Eye (tissue), 1 donor: ENCODE data around the gene ANKRD44.

Experiments
- DNase-seq: peaks from one replicate; pipeline ENCODE4 v3.0.0-alpha.2; 2015

Gene ANKRD44

GRCh38 chr2:197137826-197138477 lies 172.6 kb downstream of the ANKRD44 start:
- DNase-seq: no peak

DNA sequence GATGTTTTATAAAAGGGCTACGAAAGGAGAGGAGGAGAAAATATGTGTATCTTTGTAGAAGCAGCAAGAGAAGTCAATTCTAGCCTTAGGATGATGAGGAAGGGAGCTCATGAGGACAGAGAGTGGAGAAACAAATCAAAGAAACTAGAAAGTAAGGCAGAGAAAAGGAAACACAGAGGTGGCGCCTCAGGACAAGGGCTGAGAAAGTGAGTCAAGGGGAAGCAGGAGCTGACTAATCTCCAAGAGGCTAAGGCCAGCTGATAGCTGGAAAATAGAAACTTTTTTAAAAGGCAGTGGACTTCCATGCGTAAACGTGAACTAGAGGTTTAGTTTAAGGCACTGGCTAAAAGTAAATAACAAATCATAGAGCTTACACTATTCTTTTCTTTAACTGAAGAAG lies 173.3 kb downstream of the ANKRD44 start:
- DNase-seq: no peak

DNA sequence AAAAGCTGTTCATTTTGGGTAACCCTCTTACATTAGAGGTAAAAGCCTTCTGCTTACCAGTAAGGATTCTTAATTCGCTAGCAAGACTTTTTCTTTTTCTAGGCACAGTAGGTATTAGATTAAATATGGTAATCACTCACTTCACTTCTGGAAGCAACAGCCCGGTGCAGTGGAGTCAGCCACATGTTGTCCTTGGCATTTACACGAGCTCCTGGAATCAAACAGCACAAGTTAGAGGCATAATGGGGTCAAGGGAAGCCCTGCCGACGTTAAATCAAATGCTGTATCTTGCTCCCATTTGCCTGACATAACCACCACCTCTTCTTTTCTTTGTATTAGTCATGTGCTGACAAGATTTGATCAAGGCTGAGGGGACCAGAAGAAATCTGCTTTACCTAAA lies 174.1 kb downstream of the ANKRD44 start:
- DNase-seq: no peak

- DNase-seq: no peak
Measured at GRCh38 chr2:197135806-197136205, 174.8 kb downstream of the ANKRD44 start.

DNA sequence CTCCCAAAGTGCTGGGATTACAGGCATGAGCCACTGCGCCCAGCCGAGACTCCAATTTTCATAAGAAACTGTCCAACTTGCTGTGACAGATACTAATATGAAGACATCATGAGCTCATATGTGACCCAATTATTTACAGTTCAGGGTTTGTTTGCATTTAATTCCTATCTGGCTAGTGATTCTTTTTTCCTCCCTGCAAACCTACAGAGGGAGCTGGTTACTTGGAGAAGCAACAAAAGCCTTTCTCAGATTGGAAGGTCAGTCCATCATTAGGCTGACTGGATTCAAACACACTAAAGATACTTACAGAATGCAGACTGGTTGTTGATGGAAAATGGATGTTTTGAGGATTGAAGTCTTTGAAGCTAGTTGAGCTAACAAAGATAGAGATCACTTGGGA lies 176.4 kb downstream of the ANKRD44 start:
- DNase-seq: no peak

GRCh38 chr2:197131558-197131855 lies 179.1 kb downstream of the ANKRD44 start:
- DNase-seq: no peak

GRCh38 chr2:197130318-197130717 lies 180.3 kb downstream of the ANKRD44 start:
- DNase-seq: no peak

GRCh38 chr2:197128897-197129296 lies 181.7 kb downstream of the ANKRD44 start:
- no peak for DNase-seq

- DNase-seq: no peak
Measured at GRCh38 chr2:197128126-197128525, 182.5 kb downstream of the ANKRD44 start.

GRCh38 chr2:197126630-197127352 lies 183.8 kb downstream of the ANKRD44 start:
- no peak for DNase-seq

DNA sequence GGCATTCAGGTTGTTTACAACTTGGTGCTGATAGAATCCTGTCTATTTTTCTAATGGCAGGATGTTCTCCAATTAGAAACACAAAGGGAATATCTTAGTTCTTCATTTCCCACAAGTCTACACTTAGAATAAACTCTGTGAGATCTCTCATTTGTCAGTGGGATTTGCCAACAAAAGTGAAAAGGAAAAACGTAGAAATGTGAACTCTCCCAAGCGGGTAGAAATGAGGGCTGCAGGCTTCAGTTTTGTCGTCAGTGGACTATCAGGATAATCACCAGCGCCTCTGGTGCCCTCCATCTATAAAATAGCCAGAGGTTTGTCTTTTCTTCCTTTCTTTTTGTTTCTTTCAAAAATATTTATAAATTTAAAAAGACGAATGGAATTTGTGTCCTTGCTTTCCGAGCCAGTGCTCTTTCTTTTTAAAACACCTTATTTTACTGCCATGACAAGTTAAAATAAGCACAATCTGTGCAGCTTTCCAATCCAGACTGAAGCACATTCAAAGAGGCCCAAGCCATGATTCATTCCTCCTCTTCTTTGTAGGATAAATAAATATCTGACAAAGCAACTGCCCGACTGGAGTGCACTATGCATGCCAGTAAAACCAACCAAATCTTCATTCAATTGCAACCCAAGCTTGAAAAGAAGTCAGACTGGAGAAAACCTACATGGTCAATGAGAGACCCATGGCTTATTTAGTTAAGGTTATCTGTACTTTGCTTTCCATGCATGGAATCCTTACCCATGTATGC lies 185.8 kb downstream of the ANKRD44 start:
- DNase-seq: no peak

GRCh38 chr2:197122821-197123220 lies 187.8 kb downstream of the ANKRD44 start:
- no peak for DNase-seq

GRCh38 chr2:197121756-197122385 lies 188.7 kb downstream of the ANKRD44 start:
- DNase-seq: no peak

GRCh38 chr2:197121255-197121654 lies 189.3 kb downstream of the ANKRD44 start:
- no peak for DNase-seq

GRCh38 chr2:197116306-197116879 lies 194.2 kb downstream of the ANKRD44 start:
- DNase-seq: no peak

GRCh38 chr2:197115325-197115724 lies 195.3 kb downstream of the ANKRD44 start:
- no peak for DNase-seq

GRCh38 chr2:197113275-197113711 lies 197.3 kb downstream of the ANKRD44 start:
- peak; percentile 54 for DNase-seq

DNA sequence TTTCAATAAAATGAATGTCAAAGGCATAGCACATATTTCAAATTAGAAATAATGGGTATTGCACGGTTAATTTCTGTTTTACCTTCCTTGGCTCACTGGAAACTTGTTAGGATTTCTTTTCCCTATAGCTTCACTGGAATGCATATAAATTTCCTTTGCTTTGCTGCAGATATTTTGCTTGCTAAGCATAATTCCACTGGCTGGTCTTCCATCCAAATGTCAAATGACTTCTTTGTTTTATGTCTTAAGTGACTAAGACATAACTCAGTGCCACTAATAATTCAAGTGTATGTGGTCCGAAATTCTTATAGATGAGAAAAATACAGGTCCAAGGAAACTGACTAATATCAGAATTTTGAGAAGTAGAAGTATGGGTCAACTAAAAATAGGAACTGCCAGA lies 201.3 kb downstream of the ANKRD44 start:
- DNase-seq: no peak

- peak; percentile 30 for DNase-seq
Measured at GRCh38 chr2:197108758-197109157, 201.8 kb downstream of the ANKRD44 start.

GRCh38 chr2:197107291-197108269 lies 203.0 kb downstream of the ANKRD44 start:
- DNase-seq: no peak

DNA sequence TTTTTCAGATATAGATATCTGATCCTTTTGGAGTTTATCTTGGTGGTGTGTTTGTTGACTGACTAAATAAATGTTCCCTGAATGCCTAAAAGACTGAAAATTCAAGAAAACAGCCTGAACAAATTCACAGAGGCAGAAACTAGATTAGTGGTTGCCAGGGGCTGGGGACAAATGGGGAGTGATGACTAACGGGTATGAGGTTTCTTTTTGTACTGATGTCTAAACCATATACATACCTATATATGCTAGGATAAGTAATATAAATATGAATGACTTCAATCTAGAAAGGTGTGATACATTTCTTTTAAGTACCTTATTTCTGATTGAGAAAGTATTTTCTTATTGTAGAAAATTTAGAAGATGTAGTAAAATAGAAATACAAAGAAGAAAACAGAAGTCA lies 207.2 kb downstream of the ANKRD44 start:
- no peak for DNase-seq

DNA sequence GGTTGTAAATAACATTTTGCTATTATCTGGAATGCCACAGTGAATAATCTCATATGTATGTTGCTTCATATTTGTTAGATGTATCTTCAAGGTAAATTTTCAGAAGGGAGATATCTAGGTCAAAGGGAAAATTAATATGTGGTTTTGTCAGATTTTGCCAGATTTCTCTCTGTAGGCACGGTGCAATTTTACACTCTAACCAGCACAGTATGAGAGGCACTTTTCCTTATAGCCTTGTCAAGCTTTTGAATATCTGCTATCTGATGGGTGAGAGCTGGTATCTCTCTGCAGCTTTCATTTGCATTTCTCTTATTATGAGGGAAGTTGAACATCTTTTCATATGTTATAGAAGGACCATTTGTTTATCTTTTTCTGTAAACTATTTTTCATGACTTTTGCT lies 208.3 kb downstream of the ANKRD44 start:
- DNase-seq: no peak
